Measurements from ENCODE around the gene PCDHA9.
"Not testable (repeated sequence)": the region's sequence is repeated elsewhere in the genome, so short reads cannot be mapped to it uniquely, and the experiment has no call there.

Gene PCDHA9

GRCh38 chr5:140834439-140835008 lies 13.7 kb upstream of the PCDHA9 start:
- not testable (repeated sequence) for DNase-seq

- DNase-seq = no peak
These were observed 12.3 kb upstream of the PCDHA9 start for GRCh38 chr5:140835622-140836510.

GRCh38 chr5:140840978-140841962 lies 6.9 kb upstream of the PCDHA9 start, which contains the start of gene PCDHA8:
Gene PCDHA8, plus strand, starts transcription at chr5:140841187. Its CDS starts 135 bp downstream, at chr5:140841322.
- DNase-seq = no peak

GRCh38 chr5:140842798-140843733 lies 5.1 kb upstream of the PCDHA9 start:
- no peak for DNase-seq

GRCh38 chr5:140849831-140850634 lies 1.9 kb downstream of the PCDHA9 start:
- not testable (repeated sequence) for DNase-seq

- DNase-seq = no peak
These were observed 7.8 kb downstream of the PCDHA9 start, which contains the start of gene PCDHA10 for GRCh38 chr5:140855772-140856674. Gene PCDHA10, plus strand, starts transcription at chr5:140855897. Its CDS starts 152 bp downstream, at chr5:140856049.

GRCh38 chr5:140857177-140857986 lies 9.2 kb downstream of the PCDHA9 start:
- DNase-seq = no peak

GRCh38 chr5:140857987-140858240 lies 9.7 kb downstream of the PCDHA9 start:
- no peak for DNase-seq

GRCh38 chr5:140862441-140863295 lies 14.5 kb downstream of the PCDHA9 start:
- no peak for DNase-seq

- DNase-seq = no peak
These were observed 20.8 kb downstream of the PCDHA9 start, which contains the start of gene PCDHA11 for GRCh38 chr5:140868721-140869554. Gene PCDHA11, plus strand, starts transcription at chr5:140868957. Its CDS starts 147 bp downstream, at chr5:140869104.

GRCh38 chr5:140869555-140869886 lies 21.3 kb downstream of the PCDHA9 start:
- DNase-seq = no peak

- no peak for DNase-seq
These were observed 22.3 kb downstream of the PCDHA9 start for GRCh38 chr5:140870221-140871201.

- DNase-seq = no peak
These were observed 27.2 kb downstream of the PCDHA9 start, which contains the start of gene PCDHA12 for GRCh38 chr5:140875085-140876065. Gene PCDHA12, plus strand, starts transcription at chr5:140875308. Its CDS starts 165 bp downstream, at chr5:140875473.

- not testable (repeated sequence) for DNase-seq
These were observed 28.5 kb downstream of the PCDHA9 start for GRCh38 chr5:140876541-140877261.

Measured in CD4-positive, alpha-beta T cell treated with Interleukin-6 for 4 hours (primary cell).